Measurements from ENCODE around the gene ATF3.
A peak's percentile ranks its signal among the peaks of the same experiment; 100 is the strongest.

The ATF3 gene

DNA sequence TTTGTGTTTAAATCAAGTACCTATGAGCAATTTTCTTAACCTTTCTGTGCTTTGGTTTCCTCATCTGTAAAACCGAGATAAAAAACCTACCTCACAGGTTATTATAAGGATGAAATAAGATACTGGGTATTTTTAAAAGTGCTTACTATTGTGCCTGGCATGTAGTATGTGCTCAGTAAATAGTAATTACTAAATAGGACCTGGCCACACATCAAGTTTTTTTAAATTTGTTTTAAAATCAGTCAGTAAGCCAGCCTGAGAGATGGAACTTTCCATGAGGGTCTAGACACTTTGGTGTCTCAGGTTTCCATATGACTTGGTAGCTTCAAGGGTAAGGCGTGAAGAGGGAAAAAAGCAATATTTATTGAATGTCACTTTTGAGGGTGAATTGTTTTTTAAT lies 7.0 kb upstream of the ATF3 start:
- Histone ChIP-seq H3K36me3 (ENCODE audit: insufficient read depth, low read length) (no peaks in the 10 kb centered on the region), H3K9me3 (ENCODE audit: low read length) (peaks cover 4% of the 10 kb centered on the region), H3K27ac (ENCODE audit: low read depth, low read length) (no peak overlapping the region), H3K4me3 (ENCODE audit: low read depth in 1 of 2, low read length in 2 of 2) (no peak overlapping the region), H3K27me3 (ENCODE audit: control insufficient read depth in 1 of 2, insufficient read depth in 2 of 2, low read length in 2 of 2) (peaks cover 20 to 23% of the 10 kb centered on the region in 2 donors), H3K4me1 (ENCODE audit: insufficient read depth, low read length) (peaks cover 6% of the 10 kb centered on the region), H3K9ac (ENCODE audit: low read length) (no peak overlapping the region)

- peaks cover 32% of the 10 kb centered on the region for H3K4me1 ChIP-seq (ENCODE audit: insufficient read depth, low read length)
- peaks cover 34 to 36% of the 10 kb centered on the region in 2 donors for H3K27me3 ChIP-seq (ENCODE audit: control insufficient read depth in 1 of 2, insufficient read depth in 2 of 2, low read length in 2 of 2)
- H3K9me3 ChIP-seq (ENCODE audit: low read length): peaks cover 4% of the 10 kb centered on the region
- H3K9ac ChIP-seq (ENCODE audit: low read length): no peak overlapping the region
- H3K4me3 ChIP-seq (ENCODE audit: low read depth in 1 of 2, low read length in 2 of 2): no peak overlapping the region
- H3K27ac ChIP-seq (ENCODE audit: low read depth, low read length): no peak overlapping the region
- H3K36me3 ChIP-seq (ENCODE audit: insufficient read depth, low read length): no peaks in the 10 kb centered on the region
These were observed 2.8 kb upstream of the ATF3 start for GRCh38 chr1:212605441-212606394.

DNA sequence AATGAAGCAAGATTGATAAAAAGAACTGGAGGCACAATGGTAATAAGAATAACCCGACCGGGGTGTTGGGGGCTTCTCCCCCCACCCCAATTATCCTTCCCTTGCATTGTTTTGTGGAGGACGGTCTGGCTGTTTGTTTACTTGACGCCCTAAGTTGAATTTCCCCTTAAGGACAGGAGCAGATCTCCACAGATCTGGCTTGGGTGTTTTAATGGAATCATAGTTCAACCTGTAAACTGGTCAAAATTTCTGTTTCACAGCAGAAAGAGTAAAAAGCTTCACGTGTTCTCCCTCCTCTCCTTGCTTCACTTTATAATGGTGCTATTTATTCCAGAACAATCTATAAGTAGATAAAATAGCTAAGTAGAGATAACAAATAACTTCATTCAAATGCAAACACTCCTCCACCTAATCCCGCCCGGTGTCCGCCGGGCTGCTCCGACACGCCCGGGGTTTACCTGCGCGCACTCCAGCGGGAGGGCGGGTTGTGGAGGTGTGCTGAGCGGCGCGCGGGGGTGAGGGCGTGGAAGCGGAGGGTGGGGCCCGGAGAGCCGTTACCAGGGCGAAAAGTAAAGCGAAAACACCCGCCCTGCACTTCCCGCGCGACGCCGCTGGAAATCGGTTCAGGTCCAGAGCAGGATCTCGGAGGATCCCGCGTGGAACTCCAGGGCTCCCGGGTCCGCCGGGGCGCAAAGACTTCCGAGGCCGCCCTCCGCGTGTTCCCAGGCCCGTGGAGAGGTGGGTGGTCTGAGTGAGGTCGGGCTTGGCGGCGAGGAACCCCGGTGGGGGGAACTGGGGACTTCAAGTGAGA lies 2.0 kb upstream of the ATF3 start:
- Histone ChIP-seq H3K4me1 (ENCODE audit: insufficient read depth, low read length) (peaks cover 35% of the 10 kb centered on the region), H3K27ac (ENCODE audit: low read depth, low read length) (no peak overlapping the region), H3K36me3 (ENCODE audit: insufficient read depth, low read length) (no peaks in the 10 kb centered on the region), H3K9me3 (ENCODE audit: low read length) (peaks cover 4% of the 10 kb centered on the region), H3K27me3 (ENCODE audit: control insufficient read depth in 1 of 2, insufficient read depth in 2 of 2, low read length in 2 of 2) (peaks cover 34 to 36% of the 10 kb centered on the region in 2 donors), H3K4me3 (ENCODE audit: low read depth in 1 of 2, low read length in 2 of 2) (peak overlapping the region; percentile 10 to 80), H3K9ac (ENCODE audit: low read length) (peak overlapping the region; percentile 93)

DNA sequence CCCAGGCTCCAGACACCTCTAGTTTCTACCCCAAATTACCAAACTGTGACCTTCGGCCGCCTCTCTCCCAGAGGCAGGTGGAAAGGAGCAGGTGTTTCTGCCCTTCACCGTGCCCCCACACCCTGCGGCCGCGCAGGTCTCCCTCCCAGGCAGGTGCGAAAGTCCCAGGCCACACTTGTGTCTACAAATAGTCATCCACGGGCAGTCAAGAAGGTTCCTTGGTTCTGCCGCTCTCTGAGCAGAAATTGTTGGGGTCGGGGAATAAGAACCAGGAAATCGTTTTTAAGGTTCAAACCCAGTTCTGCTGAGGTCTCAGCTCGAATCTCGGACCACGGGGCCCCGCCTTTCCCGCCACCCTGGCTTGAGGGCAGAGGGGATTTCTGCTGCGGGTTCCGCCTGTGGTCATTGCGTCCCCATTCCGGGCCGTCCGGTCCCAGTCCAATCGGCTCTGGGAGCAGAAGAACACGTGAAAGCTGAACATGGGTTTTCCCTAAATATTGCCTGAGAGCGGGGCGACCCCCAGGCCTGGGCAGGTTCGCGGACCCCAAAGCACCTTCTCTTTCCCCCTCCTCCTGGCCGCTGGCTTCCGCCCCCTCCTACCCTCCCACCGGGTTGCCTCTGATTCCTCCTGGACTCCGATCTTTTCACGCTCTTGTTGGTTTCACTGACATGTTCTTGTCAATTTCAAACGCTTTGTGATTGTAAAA lies 1.2 kb upstream of the ATF3 start:
- Histone ChIP-seq H3K27me3 (ENCODE audit: control insufficient read depth in 1 of 2, insufficient read depth in 2 of 2, low read length in 2 of 2) (peaks cover 34 to 36% of the 10 kb centered on the region in 2 donors), H3K36me3 (ENCODE audit: insufficient read depth, low read length) (no peaks in the 10 kb centered on the region), H3K27ac (ENCODE audit: low read depth, low read length) (peak overlapping the region; percentile 54), H3K4me1 (ENCODE audit: insufficient read depth, low read length) (peaks cover 35% of the 10 kb centered on the region), H3K9me3 (ENCODE audit: low read length) (peaks cover 4% of the 10 kb centered on the region), H3K9ac (ENCODE audit: low read length) (peak overlapping the region; percentile 93), H3K4me3 (ENCODE audit: low read depth in 1 of 2, low read length in 2 of 2) (peak overlapping the region; percentile 34 to 80)

- peak overlapping the region; percentile 54 for H3K27ac ChIP-seq (ENCODE audit: low read depth, low read length)
- H3K4me3 ChIP-seq (ENCODE audit: low read depth in 1 of 2, low read length in 2 of 2): peak overlapping the region; percentile 34 to 80
- peaks cover 34 to 36% of the 10 kb centered on the region in 2 donors for H3K27me3 ChIP-seq (ENCODE audit: control insufficient read depth in 1 of 2, insufficient read depth in 2 of 2, low read length in 2 of 2)
- H3K36me3 ChIP-seq (ENCODE audit: insufficient read depth, low read length): no peaks in the 10 kb centered on the region
- peaks cover 35% of the 10 kb centered on the region for H3K4me1 ChIP-seq (ENCODE audit: insufficient read depth, low read length)
- peak overlapping the region; percentile 93 for H3K9ac ChIP-seq (ENCODE audit: low read length)
- H3K9me3 ChIP-seq (ENCODE audit: low read length): peaks cover 4% of the 10 kb centered on the region
These were observed 609 bp upstream of the ATF3 start for GRCh38 chr1:212607913-212608391.

GRCh38 chr1:212608959-212609700 lies 569 bp downstream of the ATF3 start:
- Histone ChIP-seq H3K9me3 (ENCODE audit: low read length) (peaks cover 4% of the 10 kb centered on the region), H3K9ac (ENCODE audit: low read length) (peak overlapping the region; percentile 83), H3K27me3 (ENCODE audit: control insufficient read depth in 1 of 2, insufficient read depth in 2 of 2, low read length in 2 of 2) (peaks cover 34 to 36% of the 10 kb centered on the region in 2 donors), H3K36me3 (ENCODE audit: insufficient read depth, low read length) (no peaks in the 10 kb centered on the region), H3K27ac (ENCODE audit: low read depth, low read length) (peak overlapping the region; percentile 97), H3K4me3 (ENCODE audit: low read depth in 1 of 2, low read length in 2 of 2) (peak overlapping the region; percentile 78 to 95), H3K4me1 (ENCODE audit: insufficient read depth, low read length) (peaks cover 35% of the 10 kb centered on the region)

DNA sequence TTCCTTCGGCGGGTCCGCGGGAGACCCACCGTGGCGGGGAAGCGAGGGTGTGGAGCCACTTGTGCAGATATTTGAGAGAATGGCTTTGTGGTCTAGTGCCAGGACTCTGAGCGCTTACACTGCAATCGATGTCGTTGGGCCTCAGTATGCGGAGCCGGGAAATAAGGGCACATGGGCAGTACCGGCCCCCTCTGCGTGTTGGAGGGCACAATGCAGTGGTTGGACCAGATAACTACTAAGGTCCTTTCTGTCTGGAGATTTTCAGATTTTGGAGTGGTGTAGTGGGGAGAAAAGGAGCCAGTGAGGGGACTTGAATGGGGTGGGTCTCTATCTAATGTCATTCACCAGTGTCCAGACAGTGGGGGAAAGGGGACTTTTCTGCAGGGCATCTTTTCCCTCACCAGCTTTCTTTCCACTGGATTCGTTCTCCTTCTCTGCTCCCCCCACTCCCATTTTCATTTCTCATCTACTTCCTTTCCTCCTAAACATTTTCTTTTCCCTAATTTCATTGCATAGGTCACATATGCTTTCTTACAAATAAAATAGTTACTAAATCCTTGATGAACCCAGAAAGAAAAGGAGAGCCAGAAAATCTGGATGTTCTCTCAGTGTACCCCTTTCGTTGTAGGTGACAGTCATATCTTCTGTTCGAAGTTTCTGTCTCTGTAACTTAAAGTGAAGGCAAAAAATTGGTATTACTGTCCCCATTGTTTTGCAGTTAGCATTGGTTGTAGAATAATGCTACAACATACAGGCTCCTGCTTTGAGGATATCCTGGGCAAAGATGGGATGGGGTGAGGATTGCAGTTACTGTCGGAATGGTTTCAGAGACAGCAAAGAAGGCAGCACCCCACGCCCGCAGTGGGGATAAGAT lies 1.4 kb downstream of the ATF3 start:
- Histone ChIP-seq H3K27ac (ENCODE audit: low read depth, low read length) (peak overlapping the region; percentile 48), H3K9me3 (ENCODE audit: low read length) (peaks cover 4% of the 10 kb centered on the region), H3K36me3 (ENCODE audit: insufficient read depth, low read length) (peaks cover 2% of the 10 kb centered on the region), H3K4me3 (ENCODE audit: low read depth in 1 of 2, low read length in 2 of 2) (peak overlapping the region; percentile 78 to 95), H3K9ac (ENCODE audit: low read length) (peak overlapping the region; percentile 65), H3K4me1 (ENCODE audit: insufficient read depth, low read length) (peaks cover 35% of the 10 kb centered on the region), H3K27me3 (ENCODE audit: control insufficient read depth in 1 of 2, insufficient read depth in 2 of 2, low read length in 2 of 2) (peaks cover 29 to 30% of the 10 kb centered on the region in 2 donors)

DNA sequence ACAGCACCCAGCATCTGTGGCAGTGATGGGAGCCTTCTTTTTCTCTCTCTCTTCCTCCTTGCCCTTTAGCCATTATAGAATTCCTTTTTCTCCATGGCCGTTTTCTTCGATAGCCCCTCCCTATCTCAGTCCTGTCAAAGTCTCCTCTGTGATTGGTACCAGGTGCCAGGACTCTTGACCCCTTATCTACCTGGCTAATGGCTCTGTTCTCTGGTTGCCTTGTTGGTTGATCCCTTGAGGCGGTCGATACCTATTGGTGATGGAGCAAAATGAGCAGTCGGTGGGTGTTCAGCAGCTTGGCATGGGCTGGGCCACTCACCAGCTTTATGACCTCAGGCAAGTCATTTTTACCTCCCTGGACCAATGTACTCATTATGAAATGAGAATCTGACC lies 2.0 kb downstream of the ATF3 start:
- Histone ChIP-seq H3K4me1 (ENCODE audit: insufficient read depth, low read length) (peaks cover 35% of the 10 kb centered on the region), H3K36me3 (ENCODE audit: insufficient read depth, low read length) (peaks cover 8% of the 10 kb centered on the region), H3K27ac (ENCODE audit: low read depth, low read length) (no peak overlapping the region), H3K9ac (ENCODE audit: low read length) (no peak overlapping the region), H3K9me3 (ENCODE audit: low read length) (peaks cover 4% of the 10 kb centered on the region), H3K27me3 (ENCODE audit: control insufficient read depth in 1 of 2, insufficient read depth in 2 of 2, low read length in 2 of 2) (peaks cover 22 to 24% of the 10 kb centered on the region in 2 donors), H3K4me3 (ENCODE audit: low read depth in 1 of 2, low read length in 2 of 2) (peak overlapping the region; percentile 10 to 78)

DNA sequence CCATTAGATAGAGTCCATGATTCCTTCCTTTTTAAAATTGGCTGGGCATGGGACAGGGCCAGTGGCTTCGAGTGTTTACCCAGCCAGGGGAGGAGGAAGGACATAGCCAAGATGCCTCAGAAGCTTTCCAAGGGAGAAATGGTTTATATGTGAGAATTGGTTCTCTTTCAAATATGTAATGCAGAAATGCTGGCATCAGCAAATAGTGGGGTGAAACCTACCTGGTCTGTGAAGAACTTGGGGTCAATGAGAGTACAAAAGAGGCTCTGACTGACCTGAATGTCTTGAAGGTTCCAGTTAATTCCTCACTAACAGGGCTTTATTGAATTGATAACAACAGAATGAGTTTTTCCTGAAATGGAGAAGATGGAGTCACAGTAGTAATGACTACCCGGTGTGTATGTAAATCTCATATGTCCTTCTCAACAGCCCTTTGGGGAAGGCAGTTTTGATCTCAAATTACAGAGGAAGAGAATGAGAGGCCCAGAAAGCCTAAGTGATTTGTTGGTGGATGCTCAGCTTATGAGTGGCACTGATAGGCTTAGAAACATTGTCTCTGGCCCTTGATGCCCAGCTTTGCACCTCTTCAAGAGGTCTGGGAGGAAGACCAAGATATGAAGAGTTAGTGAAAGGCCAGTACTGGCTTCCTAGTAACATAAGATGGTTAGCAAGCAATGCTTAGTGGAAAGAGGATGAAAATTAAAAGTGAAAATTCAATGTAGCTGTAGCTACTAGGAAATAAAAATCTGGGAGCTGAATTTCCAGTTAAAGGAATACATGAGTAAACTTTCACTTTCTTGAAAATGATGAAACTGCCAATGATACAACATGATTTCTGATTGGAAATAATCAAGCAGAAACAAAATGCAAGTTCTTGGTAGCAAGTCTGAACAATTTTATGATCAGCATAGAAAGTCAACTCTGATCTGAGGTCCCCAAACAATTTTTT lies 2.7 kb downstream of the ATF3 start:
- peaks cover 34% of the 10 kb centered on the region for H3K4me1 ChIP-seq (ENCODE audit: insufficient read depth, low read length)
- H3K4me3 ChIP-seq (ENCODE audit: low read depth in 1 of 2, low read length in 2 of 2): peak overlapping the region in 1 of 2 donors; percentile 78
- no peak overlapping the region for H3K9ac ChIP-seq (ENCODE audit: low read length)
- H3K9me3 ChIP-seq (ENCODE audit: low read length): no peaks in the 10 kb centered on the region
- peaks cover 15 to 17% of the 10 kb centered on the region in 2 donors for H3K27me3 ChIP-seq (ENCODE audit: control insufficient read depth in 1 of 2, insufficient read depth in 2 of 2, low read length in 2 of 2)
- peaks cover 14% of the 10 kb centered on the region for H3K36me3 ChIP-seq (ENCODE audit: insufficient read depth, low read length)
- H3K27ac ChIP-seq (ENCODE audit: low read depth, low read length): no peak overlapping the region

Data from muscle layer of colon (tissue), 2 donors.